SK-N-SH (cell line): Measurements from ENCODE around the gene AMD1. TPM values are rescaled to one million over a fixed set of nuclear protein-coding genes. Genes with fewer than 3 reads are reported as not detected.

Experiments
- CTCF ChIA-PET: fragments of 300-600, 350-600 bp; formaldehyde crosslinking; extraction: SDS; loops from one replicate; lab custom pipeline; 2021; lab: Yijun Ruan, JAX
- POLR2A ChIA-PET: fragments of 350-600 bp; sonication (Branson Sonifier 250); formaldehyde crosslinking; extraction: SDS; loops from one replicate; lab custom pipeline; 2020; ENCODE audit warnings: antibody characterized with exemption, inconsistent platforms; lab: Yijun Ruan, JAX
- DNase-seq: peaks from one replicate; pipeline ENCODE4 v3.0.0; 2012
- H2AFZ ChIP-seq: fragments of 200-600 bp; sonication (generic); 2 replicates; pipeline ENCODE4 v1.8.1; 2016; ENCODE audit warnings: antibody characterized with exemption, mild to moderate bottlenecking, low read depth
- H3F3A ChIP-seq: fragments of 200-600 bp; sonication (generic); replicated peaks from 2 replicates; pipeline ENCODE3; 2016; ENCODE audit warnings: antibody characterized with exemption, mild to moderate bottlenecking; ENCODE audit not compliant: insufficient read depth
- H3K27ac ChIP-seq, 2 experiments: fragments of 200-500 bp in 1 of 2; fragments of 200-600 bp in 1 of 2; sonication (Bioruptor generic) in 1 of 2; sonication (generic), shearing (Covaris generic) in 1 of 2; 2 replicates each; pipeline versions ENCODE4 v1.5.1 to v1.6.1; 2014 to 2016; ENCODE audit warnings: low read depth in 2 of 2, inconsistent platforms in 1 of 2, low read length in 1 of 2, mild to moderate bottlenecking in 1 of 2, mixed read lengths in 1 of 2
- H3K27me3 ChIP-seq: fragments of 200-600 bp; sonication (generic), shearing (Covaris generic); 2 replicates; pipeline ENCODE4 v1.6.1; 2016; ENCODE audit warnings: mixed run types; ENCODE audit not compliant: insufficient read depth
- H3K36me3 ChIP-seq, 2 experiments: fragments of 200-500 bp in 1 of 2; fragments of 200-600 bp in 1 of 2; sonication (Bioruptor generic) in 1 of 2; sonication (generic) in 1 of 2; replicated peaks in 1 of 2; 2 replicates each; pipeline versions ENCODE3 to v1.5.1; 2014 to 2016; ENCODE audit warnings: low read length in 1 of 2, mild to moderate bottlenecking in 1 of 2; ENCODE audit not compliant: insufficient read depth in 2 of 2, control insufficient read depth in 1 of 2
- H3K4me1 ChIP-seq, 2 experiments: fragments of 200-500 bp in 1 of 2; fragments of 200-600 bp in 1 of 2; sonication (Bioruptor generic) in 1 of 2; sonication (generic), shearing (Covaris generic) in 1 of 2; 2 replicates each; pipeline versions ENCODE4 v1.5.1 to v1.6.1; 2014 to 2016; ENCODE audit warnings: low read depth in 1 of 2, low read length in 1 of 2, mixed run types in 1 of 2; ENCODE audit not compliant: insufficient read depth in 2 of 2, control insufficient read depth in 1 of 2
- H3K4me2 ChIP-seq: fragments of 200-600 bp; sonication (generic), shearing (Covaris generic); 2 replicates; pipeline ENCODE4 v1.6.1; 2017; ENCODE audit warnings: mixed run types
- H3K4me3 ChIP-seq, 2 experiments: fragments of 200-500 bp in 1 of 2; fragments of 200-600 bp in 1 of 2; sonication (Bioruptor generic) in 1 of 2; sonication (generic), shearing (Covaris generic) in 1 of 2; 2 replicates each; pipeline versions ENCODE4 v1.5.1 to v1.8.1; 2014 to 2016; ENCODE audit warnings: low read depth in 2 of 2, inconsistent platforms in 1 of 2, low read length in 1 of 2, mild to moderate bottlenecking in 1 of 2, mixed read lengths in 1 of 2, moderate library complexity in 1 of 2
- H3K79me2 ChIP-seq: fragments of 200-600 bp; sonication (generic); 2 replicates; pipeline ENCODE4 v1.8.1; 2017; ENCODE audit warnings: mild to moderate bottlenecking; ENCODE audit not compliant: insufficient read depth
- H3K9ac ChIP-seq: fragments of 200-600 bp; sonication (generic); 2 replicates; pipeline ENCODE4 v1.6.1; 2017; ENCODE audit warnings: mixed run types
- H3K9me2 ChIP-seq: fragments of 200-600 bp; sonication (generic); 2 replicates; pipeline ENCODE4 v1.6.1; 2017; ENCODE audit warnings: mixed run types
- H3K9me3 ChIP-seq: fragments of 200-600 bp; sonication (generic); 2 replicates; pipeline ENCODE4 v1.6.1; 2017; ENCODE audit warnings: mixed run types, mild to moderate bottlenecking, moderate library complexity
- H4K20me1 ChIP-seq: fragments of 200-600 bp; sonication (generic); 2 replicates; pipeline ENCODE4 v1.6.1; 2017; ENCODE audit warnings: mild to moderate bottlenecking, mixed run types; ENCODE audit not compliant: insufficient read depth
- ELF1 ChIP-seq: IDR thresholded peaks from 2 replicates; pipeline ENCODE4 v1.4.0; 2012
- FOSL2 ChIP-seq: IDR thresholded peaks from 2 replicates; pipeline ENCODE4 v1.4.0; 2012; ENCODE audit warnings: low read depth, mild to moderate bottlenecking, moderate library complexity, borderline replicate concordance
- FOXJ3 ChIP-seq: sonication (generic); formaldehyde crosslinking; IDR thresholded peaks from 2 replicates; pipeline ENCODE4 v1.5.1; 2020; ENCODE audit warnings: mild to moderate bottlenecking, missing genetic modification reagents
- GABPA ChIP-seq: IDR thresholded peaks from 2 replicates; pipeline ENCODE4 v1.4.0; 2012; ENCODE audit warnings: low read depth, mild to moderate bottlenecking
- JUND ChIP-seq: IDR thresholded peaks from 2 replicates; pipeline ENCODE4 v1.4.0; 2012
- MXI1 ChIP-seq: IDR thresholded peaks from 2 replicates; pipeline ENCODE4 v1.6.1; 2012; ENCODE audit warnings: mild to moderate bottlenecking, low read depth, low read length, improper control_type of control experiment
- NRF1 ChIP-seq: IDR thresholded peaks from 2 replicates; pipeline ENCODE4 v1.6.1; 2012; ENCODE audit warnings: low read depth, mild to moderate bottlenecking, low read length
- POLR2AphosphoS5 ChIP-seq: IDR thresholded peaks from 2 replicates; pipeline ENCODE4 v1.6.1; 2012; ENCODE audit warnings: low read depth, low read length
- RCOR1 ChIP-seq: fragments of 150-350 bp; IDR thresholded peaks from 2 replicates; pipeline ENCODE4 v1.6.1; 2017; ENCODE audit warnings: antibody characterized with exemption, low read length
- SIN3A ChIP-seq: IDR thresholded peaks from 2 replicates; pipeline ENCODE4 v1.6.1; 2012; ENCODE audit warnings: low read depth, mild to moderate bottlenecking, low read length, moderate library complexity, borderline replicate concordance
- SMC3 ChIP-seq: IDR thresholded peaks from 2 replicates; pipeline ENCODE4 v1.6.1; 2012; ENCODE audit warnings: low read depth, low read length, improper control_type of control experiment
- TCF12 ChIP-seq: IDR thresholded peaks from 2 replicates; pipeline ENCODE4 v1.4.0; 2012
- TEAD4 ChIP-seq: IDR thresholded peaks from 2 replicates; pipeline ENCODE4 v1.4.0; 2012; ENCODE audit warnings: mild to moderate bottlenecking, borderline replicate concordance; ENCODE audit not compliant: insufficient read depth
- USF1 ChIP-seq: IDR thresholded peaks from 2 replicates; pipeline ENCODE4 v1.4.0; 2012; ENCODE audit warnings: low read depth, borderline replicate concordance
- YY1 ChIP-seq: IDR thresholded peaks from 2 replicates; pipeline ENCODE4 v1.4.0; 2012; ENCODE audit warnings: low read depth, mild to moderate bottlenecking
- WGBS: methylation state at CpG from one replicate; pipeline ENCODE4 v1.1.6; 2017; ENCODE audit warnings: low lambda C conversion rate; 5-methylcytosine and 5-hydroxymethylcytosine counted together
- polyA plus RNA-seq, 3 experiments: library from polyadenylated mRNA; depleted of rRNA; stranded (reverse); fragments of >200 nt; gene quantifications; 2 replicates each; pipeline ENCODE4 v1.2.3, GENCODE V29; 2012
- TF ChIP-seq, protein P1 (sequence below): IDR thresholded peaks from 2 replicates; pipeline ENCODE4 v1.4.0; 2012; ENCODE audit warnings: low read depth, borderline replicate concordance
- TF ChIP-seq, protein P2 (sequence below): IDR thresholded peaks from 2 replicates; pipeline ENCODE4; 2012
- TF ChIP-seq, protein P3 (sequence below): fragments of 200-600 bp; sonication (generic); IDR thresholded peaks from 2 replicates; pipeline ENCODE4 v1.6.1; 2017; ENCODE audit warnings: antibody characterized with exemption, mild to moderate bottlenecking, moderate library complexity

Gene AMD1
- polyA plus RNA-seq, 1 of the 3 experiments (the other 2 are of a cell fraction), result 21.1 TPM

DNA sequence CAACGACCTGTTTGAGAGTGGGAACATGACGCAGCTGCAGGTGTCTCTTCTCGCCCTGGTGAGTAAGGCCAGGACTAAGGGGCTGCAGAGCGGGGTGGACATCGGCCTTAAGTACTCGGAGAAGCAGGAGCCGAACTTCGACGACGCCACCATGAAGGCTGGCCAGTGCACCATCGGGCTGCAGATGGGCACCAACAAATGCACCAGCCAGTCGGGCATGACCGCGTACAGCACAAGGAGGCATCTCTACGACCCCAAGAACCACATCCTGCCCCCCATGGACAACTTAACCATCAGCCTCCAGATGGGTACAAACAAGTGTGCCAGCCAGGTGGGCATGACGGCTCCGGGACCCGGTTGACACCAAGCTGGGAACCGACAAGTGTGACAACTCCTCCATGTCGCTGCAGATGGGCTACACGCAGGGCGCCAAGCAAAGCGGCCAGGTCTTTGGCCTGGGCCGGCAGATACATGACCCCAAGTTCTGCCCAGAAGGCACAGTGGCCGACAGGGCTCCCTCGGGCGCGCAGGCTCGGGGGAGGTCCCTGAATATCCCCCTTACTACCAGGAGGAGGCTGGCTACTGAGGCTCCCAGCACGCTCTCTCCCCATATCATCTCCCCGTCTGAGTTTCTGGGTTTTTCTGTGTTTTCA lies 15.9 kb upstream of the AMD1 start:
- DNase-seq, result no peak

More for the DNA sequence above, 15.9 kb upstream of the AMD1 start:
- CTCF ChIA-PET, result no interaction called here
- TF ChIP-seq ELF1 (no peak), SMC3 (no peak), SIN3A (no peak), USF1 (no peak), GABPA (no peak), TCF12 (no peak), POLR2AphosphoS5 (no peak), YY1 (no peak), MXI1 (no peak), NRF1 (no peak), RCOR1 (no peak), FOSL2 (no peak), JUND (no peak), TEAD4 (no peak), FOXJ3 (CRISPR knock-in tag) (no peak)
- TF ChIP-seq, protein P1, sequence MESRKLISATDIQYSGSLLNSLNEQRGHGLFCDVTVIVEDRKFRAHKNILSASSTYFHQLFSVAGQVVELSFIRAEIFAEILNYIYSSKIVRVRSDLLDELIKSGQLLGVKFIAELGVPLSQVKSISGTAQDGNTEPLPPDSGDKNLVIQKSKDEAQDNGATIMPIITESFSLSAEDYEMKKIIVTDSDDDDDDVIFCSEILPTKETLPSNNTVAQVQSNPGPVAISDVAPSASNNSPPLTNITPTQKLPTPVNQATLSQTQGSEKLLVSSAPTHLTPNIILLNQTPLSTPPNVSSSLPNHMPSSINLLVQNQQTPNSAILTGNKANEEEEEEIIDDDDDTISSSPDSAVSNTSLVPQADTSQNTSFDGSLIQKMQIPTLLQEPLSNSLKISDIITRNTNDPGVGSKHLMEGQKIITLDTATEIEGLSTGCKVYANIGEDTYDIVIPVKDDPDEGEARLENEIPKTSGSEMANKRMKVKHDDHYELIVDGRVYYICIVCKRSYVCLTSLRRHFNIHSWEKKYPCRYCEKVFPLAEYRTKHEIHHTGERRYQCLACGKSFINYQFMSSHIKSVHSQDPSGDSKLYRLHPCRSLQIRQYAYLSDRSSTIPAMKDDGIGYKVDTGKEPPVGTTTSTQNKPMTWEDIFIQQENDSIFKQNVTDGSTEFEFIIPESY, result no peak
- TF ChIP-seq, protein P2, sequence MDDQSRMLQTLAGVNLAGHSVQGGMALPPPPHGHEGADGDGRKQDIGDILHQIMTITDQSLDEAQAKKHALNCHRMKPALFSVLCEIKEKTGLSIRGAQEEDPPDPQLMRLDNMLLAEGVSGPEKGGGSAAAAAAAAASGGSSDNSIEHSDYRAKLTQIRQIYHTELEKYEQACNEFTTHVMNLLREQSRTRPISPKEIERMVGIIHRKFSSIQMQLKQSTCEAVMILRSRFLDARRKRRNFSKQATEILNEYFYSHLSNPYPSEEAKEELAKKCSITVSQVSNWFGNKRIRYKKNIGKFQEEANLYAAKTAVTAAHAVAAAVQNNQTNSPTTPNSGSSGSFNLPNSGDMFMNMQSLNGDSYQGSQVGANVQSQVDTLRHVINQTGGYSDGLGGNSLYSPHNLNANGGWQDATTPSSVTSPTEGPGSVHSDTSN, result no peak
- TF ChIP-seq, protein P3, sequence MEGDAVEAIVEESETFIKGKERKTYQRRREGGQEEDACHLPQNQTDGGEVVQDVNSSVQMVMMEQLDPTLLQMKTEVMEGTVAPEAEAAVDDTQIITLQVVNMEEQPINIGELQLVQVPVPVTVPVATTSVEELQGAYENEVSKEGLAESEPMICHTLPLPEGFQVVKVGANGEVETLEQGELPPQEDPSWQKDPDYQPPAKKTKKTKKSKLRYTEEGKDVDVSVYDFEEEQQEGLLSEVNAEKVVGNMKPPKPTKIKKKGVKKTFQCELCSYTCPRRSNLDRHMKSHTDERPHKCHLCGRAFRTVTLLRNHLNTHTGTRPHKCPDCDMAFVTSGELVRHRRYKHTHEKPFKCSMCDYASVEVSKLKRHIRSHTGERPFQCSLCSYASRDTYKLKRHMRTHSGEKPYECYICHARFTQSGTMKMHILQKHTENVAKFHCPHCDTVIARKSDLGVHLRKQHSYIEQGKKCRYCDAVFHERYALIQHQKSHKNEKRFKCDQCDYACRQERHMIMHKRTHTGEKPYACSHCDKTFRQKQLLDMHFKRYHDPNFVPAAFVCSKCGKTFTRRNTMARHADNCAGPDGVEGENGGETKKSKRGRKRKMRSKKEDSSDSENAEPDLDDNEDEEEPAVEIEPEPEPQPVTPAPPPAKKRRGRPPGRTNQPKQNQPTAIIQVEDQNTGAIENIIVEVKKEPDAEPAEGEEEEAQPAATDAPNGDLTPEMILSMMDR, result no peak
- TF ChIP-seq, all 33 proteins: peak for 0
- Histone ChIP-seq H4K20me1 (no peaks in the 10 kb centered on the region), H3K9me3 (no peaks in the 10 kb centered on the region), H3K4me2 (no peak overlapping the region), H3K9ac (no peak overlapping the region), H3K36me3 (no peaks in the 10 kb centered on the region), H2AFZ (no peak overlapping the region), H3K27me3 (no peaks in the 10 kb centered on the region), H3K4me3 (no peak overlapping the region), H3K9me2 (no peaks in the 10 kb centered on the region), H3K4me1 (no peaks in the 10 kb centered on the region), H3K79me2 (no peaks in the 10 kb centered on the region), H3F3A (peaks cover 3% of the 10 kb centered on the region), H3K27ac (no peak overlapping the region)
- POLR2A ChIA-PET, result no interaction called here
- WGBS, result 95% methylated on average over 19 of the region's 31 CpGs
